Left lobe of liver (tissue), 2 donors: Measurements from ENCODE around the gene LMF1. TPM values are rescaled to one million over a fixed set of nuclear protein-coding genes. Genes with fewer than 3 reads are reported as not detected.
"Not testable (repeated sequence)": the region's sequence is repeated elsewhere in the genome, so short reads cannot be mapped to it uniquely, and the experiment has no call there.

Experiments
- ATAC-seq: fragments of 200-7000 bp; cut with Tn5 transposase; one replicate; pipeline ENCODE4 v1.9.1; 2020; ENCODE audit warnings: mild to moderate bottlenecking, moderate library complexity
- DNase-seq: peaks from one replicate; pipeline ENCODE4 v3.0.0-alpha.2; 2020; ENCODE audit warnings: low spot score
- total RNA-seq: library from RNA; stranded (reverse); gene quantifications from one replicate; pipeline ENCODE4 v1.2.1, GENCODE V29; 2021
- donor health status: DM: no; HTN: no; CAD: no; lungs with moderate emphysema.
- donor health status: DM: no; HTN: yes; CAD: no.

The LMF1 gene
- total RNA-seq, 1 donor from 2014 or later: 13.5 TPM

DNA sequence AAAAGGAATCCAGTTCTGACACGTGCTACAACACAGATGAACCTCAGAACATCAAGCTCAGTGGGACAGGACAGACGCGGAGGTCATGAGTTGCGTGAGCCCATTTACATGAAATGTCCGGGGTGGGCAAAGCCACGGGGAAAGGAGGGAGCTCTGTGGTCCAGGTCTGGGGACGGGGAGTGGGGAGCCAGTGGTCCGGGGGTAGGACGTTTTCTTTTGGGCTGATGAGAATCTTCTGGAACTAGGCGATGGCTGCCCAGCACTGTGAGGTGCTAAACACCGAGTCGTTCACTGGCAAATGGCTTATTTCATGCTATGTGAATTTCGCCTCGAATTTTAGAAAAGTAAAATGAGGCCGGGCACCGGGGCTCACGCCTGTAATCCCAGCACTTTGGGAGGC, 2.6 kb upstream of the LMF1 start:
- no peak for ATAC-seq
- DNase-seq: no peak

DNA sequence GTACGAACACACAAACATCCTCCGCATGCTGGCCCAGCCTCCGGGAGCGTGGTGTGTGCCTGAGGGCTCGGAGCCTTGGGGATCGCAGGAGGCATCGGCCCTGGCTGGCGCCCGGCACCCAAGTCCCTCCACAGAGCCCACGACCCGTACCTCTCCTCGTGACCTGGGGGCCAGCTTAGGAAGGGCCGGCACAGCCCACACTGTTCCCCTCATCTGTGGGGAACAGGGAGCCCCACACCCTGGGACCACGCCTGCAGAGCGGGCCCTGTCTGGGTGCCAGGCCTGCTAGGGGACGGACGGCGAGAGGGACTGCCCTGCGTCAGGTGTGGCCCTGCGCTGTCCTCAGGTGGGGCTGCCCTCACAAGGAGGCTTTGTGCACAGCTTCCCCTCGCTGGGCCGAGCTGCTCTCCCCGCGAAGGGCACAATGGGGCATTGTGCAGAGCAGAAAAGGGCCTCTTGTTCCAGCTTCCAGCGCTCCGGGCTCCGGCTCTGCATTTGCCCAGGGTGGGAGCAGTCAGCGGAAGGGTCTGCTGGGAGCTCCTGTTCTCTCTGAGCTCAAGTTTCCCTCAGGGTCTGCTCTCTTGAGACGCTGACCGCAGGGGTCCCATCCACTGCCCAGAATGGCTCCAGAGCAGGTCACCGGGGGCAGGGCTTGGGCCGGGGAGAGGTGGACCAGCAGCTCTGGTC, 1.7 kb upstream of the LMF1 start:
- DNase-seq: no peak
- ATAC-seq: no peak

DNA sequence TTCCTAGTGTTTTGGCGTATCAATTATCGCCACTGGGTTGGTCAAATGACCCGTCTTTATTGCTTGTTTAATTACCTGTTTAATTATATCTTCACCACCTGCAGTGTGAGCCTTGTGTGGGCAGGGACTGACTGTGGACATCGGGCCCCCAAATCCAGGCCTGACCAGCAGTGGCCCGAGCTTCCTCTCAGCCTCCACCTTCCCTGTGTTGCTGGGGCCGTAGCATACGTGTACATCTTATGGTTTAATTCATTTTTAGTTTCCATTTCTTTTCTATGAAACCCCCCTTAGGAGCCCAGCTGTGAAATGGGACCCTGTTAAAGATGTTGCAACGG, 1.2 kb upstream of the LMF1 start:
- DNase-seq (no peak), ATAC-seq (no peak)

DNA sequence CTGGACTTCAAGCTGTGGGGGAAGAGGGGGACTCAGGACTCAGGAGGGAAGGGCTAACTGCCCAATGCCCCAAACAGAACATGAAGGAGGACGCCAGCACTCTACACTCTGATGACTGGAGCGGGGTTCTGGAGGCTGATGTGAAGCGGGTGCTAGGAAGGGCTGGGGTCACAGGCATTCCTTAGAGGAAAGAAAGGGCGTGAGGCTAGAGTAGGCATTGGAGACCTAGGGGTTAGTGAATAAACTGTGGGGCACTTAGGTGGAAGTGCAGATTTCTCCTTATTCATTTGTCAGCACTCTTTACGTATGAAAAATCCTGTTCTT, 760 bp upstream of the LMF1 start:
- ATAC-seq (no peak), DNase-seq (no peak)

DNA sequence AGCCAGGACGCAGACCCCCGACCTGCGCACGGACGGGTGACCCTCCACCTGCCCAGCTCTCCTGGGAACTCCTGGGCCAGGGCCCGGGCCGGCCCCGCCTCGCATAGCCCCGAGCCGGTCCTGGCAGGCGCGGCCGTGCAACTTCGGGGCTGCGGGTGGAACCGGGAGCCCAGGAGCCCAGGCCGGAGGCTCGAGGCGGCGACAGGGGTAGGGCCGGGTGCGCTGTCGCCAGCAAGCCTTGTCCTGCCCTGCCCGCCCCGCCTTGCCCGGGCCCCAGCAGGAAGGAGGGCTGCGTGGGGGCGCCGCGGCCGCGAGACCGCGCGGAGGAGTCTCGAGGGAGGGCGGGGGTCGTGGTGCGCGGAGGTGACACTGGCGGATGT, 408 bp downstream of the LMF1 start:
- DNase-seq (no peak), ATAC-seq (peak; percentile 40)

DNA sequence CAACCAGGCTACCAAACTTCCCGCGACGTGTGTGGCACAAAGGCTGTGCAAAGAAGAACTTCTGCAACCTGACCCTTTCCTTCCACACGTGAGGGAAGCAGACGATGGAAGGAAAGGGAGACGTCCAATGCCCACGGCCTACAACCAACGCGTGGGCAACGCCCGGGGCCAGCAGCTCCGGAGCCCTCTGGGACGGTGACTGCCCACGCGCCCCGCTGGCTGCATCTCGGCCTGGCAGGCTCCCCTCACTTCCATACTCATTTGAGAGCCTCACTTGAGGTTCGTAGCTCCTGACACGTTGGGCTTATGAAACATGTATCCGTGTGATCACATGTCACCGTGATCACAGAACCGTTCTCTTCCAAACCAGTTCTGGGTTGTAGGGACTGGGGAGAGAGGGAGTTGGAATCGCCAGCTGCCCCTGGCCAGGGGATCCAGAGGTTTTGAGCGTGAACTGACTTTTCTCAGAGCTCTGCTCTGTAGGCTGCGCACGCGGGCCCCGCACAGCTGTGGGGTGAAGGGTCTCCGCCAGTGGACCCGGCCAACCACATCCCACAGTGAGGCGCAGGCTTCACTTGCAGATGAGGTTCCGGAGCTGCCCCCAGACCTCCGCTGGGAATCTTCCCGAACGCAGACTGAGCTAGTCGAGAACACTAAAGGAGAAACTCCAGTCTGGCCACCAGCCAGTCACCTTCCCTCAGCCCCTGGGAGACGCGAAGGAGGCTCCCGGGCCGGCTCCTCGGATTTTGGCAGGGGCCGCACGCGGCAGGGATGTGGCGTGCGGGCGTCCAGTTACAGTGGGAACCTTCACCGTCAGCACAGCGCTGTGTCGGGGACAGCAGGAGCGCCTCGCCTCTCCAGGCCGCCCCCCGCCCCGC, 1.0 kb downstream of the LMF1 start:
- DNase-seq: no peak
- ATAC-seq: peak; percentile 1

DNA sequence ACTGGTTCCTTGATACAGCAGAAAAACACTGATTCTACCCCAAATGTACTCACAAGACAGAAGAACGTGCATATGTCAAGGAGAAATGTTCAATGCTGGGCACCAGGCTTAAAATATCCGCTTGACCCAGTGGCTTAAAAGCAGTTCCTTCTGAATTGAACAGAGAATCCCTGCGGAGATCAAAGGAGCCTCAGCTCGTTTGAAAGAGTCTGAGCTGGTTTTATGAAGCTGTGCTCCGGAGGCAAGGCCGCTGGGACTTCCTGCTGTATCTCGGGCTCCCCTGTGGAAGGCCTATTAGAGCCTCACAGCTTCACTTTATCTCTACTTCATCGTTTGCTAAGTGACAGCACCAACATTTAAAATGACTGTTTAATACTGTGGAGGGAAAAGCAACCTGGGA, 2.2 kb downstream of the LMF1 start:
- DNase-seq: no peak
- ATAC-seq: no peak

DNA sequence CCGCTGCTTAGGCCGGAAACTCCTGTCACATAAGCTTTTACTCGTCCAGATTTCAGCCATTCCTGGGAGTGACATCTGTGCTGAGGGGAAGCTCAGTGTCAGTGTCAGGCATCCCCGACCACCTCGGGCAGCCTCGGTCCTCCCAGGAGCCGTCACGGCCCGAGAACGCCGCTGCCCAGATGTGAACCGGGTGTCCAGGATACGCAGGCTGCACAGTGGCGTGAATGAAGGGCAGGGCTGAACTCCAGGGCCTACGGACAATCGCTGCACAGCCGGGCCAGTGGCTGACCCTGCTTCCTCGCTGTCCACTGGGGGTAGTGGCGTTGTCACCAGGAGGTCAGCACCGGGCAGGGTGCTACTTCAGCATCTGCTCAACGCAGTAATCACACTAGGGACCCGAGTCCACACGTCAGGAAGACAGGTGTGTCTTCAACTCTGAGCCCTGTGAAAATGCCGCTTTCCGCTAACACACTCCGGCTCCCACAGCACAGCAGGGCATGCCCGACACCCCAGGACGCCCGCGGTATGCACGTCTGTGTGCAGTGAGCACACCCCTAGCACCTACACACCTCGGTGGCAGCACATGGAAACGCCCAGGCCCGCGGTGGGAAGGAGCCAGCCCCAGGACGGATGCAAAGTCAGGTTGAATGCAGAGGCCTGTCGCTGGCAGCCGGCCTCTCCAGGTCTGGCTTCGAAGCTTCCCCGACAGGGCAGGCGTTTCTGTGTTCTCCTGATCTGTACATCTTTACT, 3.1 kb downstream of the LMF1 start:
- DNase-seq: no peak
- no peak for ATAC-seq

DNA sequence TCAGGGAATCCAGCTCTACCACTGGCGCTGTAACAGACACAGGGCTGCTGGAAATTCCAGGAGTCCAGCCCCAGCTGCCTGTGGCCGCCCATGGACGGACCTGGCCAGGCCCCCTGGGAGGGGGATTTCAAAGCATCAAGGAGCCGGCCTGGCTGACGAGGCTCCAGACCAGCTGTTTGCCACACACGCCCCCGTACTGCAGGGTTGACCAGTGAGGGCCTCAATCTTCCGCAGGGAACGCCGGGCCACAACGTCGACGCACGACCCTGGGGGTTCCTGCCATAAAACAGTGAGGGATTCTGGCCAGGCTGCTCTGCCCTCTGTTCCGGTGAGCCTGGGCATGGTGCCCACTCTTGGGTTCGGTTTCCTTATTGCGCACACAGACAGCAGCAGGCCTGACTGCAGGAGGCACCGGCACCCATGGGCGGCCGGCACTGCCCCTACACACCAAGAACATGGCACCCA, 3.7 kb downstream of the LMF1 start:
- DNase-seq (no peak), ATAC-seq (no peak)

DNA sequence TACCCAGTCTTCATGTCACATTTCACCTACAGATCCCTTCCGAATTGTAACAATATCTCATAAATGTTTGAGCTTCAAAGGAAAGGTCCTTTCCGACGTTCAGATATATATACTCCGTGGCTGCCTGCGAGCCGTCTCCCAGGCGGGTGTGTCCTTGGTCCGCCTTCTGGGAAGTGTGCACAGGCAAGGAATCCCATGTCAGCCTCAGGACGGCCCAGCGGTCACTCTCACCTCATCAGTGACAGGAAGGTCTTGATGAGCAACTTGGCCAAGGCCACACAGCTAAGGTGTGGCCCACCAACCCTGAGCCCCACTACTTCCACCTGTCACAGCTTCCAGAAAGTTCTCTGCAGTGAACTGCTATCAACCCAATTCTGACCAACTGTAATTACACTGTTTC, 4.3 kb downstream of the LMF1 start:
- ATAC-seq (no peak), DNase-seq (no peak)

DNA sequence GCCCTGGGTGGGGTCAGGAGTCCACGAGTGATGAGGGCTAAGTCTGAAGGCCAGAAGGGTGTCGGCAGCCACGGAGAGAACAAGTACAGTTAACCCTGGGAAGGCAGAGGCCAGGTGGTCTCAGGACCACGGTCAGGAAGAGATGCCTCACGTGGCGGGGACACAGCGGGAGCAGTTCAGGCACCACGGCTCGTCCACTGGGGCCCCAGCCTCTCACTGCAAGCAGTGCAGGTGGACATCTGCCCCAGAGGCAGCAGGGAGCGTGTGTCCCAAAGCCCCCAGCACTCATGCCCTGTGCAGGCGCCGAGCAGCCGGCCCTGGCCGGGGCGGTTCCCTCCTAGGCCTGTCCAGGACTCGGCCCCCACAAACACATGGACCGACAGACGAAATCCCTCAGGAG, 4.7 kb downstream of the LMF1 start:
- no peak for ATAC-seq
- DNase-seq: no peak

DNA sequence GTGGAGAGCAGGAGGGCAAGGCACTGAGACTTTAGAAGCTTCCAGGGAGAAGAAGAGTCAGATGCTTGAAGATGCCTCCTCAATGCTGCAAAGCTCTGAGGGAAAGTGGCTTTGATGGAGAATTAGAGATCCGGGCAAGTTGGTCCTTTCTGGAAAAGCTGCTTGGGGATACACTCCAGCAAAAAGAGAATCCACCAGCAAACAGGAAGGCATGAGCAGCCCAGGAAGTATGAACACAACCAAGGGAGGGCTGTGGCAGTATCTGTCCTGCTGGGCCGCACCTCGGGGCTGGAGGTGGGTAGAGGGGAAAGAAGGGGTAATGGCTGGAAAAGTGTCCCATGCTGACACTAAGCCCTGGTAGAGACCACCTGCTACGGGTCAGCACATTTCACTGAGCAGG, 5.3 kb downstream of the LMF1 start:
- no peak for ATAC-seq
- DNase-seq: no peak

DNA sequence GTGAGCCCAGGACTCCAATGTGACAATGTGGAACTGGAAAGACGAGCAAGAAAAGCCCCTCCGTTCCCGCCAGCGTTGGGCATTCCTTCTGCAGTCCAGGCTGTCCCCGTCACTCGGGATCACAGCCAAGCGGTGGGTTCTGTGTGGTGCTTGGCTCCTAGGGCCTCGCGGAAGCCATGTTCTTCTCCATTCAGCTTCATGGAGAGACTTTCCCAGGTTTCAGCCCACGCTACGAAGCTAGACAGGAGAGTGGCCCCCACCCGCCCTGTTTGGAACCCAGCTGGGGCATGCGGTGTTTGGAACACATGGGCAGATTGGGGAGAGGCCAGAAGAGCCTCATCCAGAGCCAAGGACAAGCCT, 5.8 kb downstream of the LMF1 start:
- ATAC-seq (no peak), DNase-seq (no peak)

DNA sequence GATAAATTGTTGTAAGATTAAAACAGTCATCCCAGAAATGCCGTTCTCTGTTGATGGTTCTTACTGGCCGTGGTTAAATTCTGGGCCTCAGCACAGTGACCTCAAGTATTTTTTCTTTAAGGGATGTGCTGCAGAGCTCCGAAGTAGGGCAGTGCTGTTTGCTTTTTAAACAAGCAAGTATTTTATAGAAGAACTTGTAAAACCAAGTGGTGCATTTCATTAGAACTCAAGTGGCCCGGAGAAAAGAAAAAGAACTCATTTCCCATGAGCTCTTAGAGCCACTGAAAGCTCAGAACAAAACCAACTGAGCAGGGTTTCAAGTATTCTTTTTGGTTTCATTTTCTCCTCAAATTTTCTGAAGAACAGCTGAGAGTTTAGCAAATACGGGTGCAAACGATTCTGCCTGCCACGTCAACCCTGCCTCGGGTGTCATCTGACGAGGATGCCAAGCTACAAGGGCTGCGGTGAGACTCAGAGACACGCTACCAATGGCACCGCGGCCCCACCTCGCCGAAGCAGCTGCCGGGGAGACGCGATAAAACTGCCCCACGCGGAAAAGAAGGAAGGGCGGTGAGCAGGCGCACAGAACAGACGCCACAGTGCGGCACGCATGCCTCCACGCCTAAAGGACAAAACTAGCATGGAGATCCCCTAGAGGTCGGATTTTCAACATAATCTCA, 6.3 kb downstream of the LMF1 start:
- DNase-seq (no peak), ATAC-seq (no peak)

DNA sequence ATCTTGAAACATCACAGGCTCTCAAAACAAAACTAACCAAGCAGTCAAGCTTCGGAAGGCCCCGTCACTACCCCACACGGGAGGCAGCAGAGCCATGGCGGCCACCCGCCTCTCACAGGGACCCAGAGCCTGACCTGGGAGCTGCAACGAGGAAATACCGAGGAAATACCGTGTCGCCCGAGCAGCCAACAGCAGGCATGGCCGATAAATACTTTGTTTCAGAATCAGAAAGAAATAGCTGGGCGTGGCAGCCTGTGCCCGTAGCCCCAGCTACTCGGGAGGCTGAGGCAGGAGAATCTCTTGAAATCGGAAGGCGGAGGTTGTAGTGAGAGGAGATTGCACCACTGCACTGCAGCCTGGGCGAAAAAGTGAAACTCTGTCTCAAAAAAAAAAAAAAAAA, 6.9 kb downstream of the LMF1 start:
- DNase-seq: no peak
- no peak for ATAC-seq

DNA sequence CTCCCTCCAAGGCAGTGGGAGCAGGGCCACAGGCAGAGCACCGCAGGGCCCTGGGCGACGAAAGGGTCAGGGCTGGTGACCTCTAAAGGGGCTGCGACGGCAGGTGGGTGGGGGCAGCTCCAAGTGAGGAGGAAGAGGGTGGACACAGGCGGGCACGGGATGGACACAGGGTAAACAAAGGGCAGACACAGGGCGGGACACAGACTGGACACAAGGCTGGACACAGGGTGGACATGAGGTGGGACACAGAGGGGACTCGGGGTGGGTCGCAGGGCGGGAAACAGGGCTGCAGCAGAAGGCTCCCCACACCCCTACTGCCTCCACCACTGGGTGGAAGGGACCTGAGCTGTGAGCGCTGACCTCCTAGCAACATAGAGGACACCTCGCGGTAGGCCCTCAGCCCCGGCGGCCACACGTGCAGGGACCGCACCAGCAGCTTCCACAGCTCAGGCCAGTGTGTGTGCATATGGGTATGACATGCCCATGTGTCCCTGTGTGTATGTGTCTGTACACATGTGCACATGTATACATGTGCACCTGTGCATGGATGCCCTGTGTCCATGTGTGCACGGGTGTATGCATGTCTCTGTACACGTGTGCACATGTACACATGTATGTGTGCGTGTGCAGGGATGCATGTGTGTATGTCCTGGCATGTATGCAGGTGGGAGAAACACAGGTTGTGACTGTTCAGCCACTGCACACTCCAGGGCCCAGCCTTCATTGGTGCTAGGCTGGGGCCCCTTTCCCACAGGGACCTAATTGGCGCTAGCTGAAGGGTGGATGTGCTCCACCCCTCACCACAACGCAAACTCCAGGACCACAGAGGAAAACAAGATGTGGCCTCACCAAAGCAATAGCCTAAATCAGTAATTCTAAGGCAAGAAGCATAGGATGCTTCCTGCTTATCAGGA, 7.6 kb downstream of the LMF1 start:
- DNase-seq: no peak

DNA sequence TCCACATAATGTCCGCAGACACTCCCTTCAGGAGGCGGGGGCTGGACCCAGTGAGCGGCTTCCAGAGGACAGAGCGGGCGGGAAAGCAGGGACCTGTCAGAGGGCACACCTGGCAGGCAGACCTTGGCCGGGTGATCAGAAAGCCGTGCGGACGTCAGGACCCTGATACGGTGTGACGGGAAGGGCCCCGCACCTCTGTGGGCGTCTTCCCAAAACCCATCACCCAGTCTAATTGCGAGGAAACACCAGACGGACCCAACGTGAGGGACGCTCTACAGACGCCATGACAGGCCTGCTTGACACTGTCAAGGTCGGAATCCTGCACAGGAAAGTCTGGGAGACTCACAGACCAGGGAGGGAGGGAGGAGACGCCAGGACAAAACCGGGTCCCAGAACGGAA, 8.4 kb downstream of the LMF1 start:
- DNase-seq: no peak
- no peak for ATAC-seq

More for the DNA sequence above, 7.6 kb downstream of the LMF1 start:
- no peak for ATAC-seq

DNA sequence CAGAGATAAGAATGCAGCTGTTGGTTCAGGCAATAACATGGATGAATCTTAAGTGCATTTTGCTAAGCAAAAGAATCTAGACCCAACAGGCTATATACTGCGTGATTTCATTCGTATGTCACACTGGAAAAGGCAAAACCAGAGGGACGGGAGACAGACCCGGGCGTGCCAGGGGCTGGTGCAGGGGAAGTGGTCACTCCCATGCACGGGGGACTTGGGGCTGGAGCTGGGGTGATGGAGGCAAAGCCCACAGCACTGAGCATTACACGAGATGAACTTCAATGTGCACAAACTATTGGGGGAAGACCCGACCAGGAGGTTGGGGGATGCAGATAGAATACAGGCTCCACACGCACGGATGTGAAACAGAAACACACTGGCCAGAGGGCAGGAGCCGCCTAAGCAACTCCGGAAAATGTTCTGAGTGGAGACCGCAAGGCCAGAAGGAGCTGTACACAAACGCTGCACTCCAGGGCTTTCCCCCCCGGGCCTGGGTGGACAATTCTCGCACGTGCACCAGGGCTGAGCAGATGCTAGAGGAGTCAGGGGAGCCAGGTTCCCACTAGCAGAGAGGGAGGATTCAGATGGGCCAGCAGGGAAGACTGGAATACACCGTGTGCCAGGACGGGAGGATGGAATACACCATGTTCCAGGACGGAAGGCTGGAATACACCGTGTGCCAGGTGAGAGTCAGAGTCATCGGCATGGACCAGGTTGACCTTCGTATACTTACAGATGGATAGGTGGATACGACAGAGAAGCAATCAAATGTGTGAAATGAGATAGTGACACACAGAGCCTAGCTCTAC, 11.3 kb downstream of the LMF1 start:
- no peak for ATAC-seq
- DNase-seq: no peak

DNA sequence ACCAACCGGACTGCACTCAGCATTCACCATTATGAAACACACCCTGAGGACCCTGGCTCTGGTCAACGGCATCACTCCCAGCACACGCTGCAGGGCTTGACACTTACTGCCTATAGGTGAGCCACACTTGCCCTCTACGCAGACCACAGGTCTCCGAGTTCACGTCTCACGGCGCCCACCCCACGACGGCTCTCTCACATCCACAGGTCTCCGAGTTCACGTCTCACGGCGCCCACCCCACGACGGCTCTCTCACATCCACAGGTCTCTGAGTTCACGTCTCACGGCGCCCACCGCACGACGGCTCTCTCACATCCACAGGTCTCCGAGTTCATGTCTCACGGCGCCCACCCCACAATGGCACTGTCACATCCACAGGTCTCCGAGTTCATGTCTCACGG, 15.0 kb downstream of the LMF1 start:
- not testable (repeated sequence) for ATAC-seq, DNase-seq

DNA sequence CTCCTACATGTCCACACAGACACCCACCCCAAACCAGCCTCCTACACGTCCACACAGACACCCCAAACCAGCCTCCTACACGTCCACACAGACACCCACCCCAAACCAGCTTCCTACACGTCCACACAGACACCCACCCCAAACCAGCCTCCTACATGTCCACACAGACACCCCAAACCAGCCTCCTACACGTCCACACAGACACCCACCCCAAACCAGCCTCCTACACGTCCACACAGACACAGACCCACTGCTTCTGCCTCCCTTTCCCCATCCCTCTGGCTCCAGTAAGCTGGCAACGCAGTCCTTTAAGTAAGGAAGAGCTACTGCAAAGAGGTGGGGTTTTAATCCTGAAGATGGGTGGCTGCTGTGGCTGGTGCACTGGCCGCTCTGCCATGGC, 17.0 kb downstream of the LMF1 start:
- ATAC-seq, DNase-seq: not testable (repeated sequence)
